Kidney (tissue), 14 donors: ENCODE measurements around the gene PTGR2. TPM values are rescaled to one million over a fixed set of nuclear protein-coding genes. Genes with fewer than 3 reads are reported as not detected.
"Not testable (repeated sequence)": the region's sequence is repeated elsewhere in the genome, so short reads cannot be mapped to it uniquely, and the experiment has no call there.

Experiments
- DNase-seq, 5 donors: peaks; one replicate each; pipeline ENCODE4 v3.0.0-alpha.2; 2013 to 2020
- FAIRE-seq: peaks from 2 replicates; lab custom pipeline; 2012; peaks lifted over from hg19 to GRCh38; lab: Jason Lieb, UNC
- H3K27ac ChIP-seq, 2 donors: one replicate each; pipeline ENCODE4 v1.7.0; 2013; ENCODE audit warnings: low read depth in 2 of 2, low read length in 2 of 2, inconsistent platforms in 1 of 2
- H3K27me3 ChIP-seq: one replicate; pipeline ENCODE4 v1.7.1; 2013; ENCODE audit warnings: low read length, inconsistent platforms; ENCODE audit not compliant: control insufficient read depth, insufficient read depth
- H3K36me3 ChIP-seq, 3 donors: one replicate each; pipeline versions ENCODE4 v1.7.0 to v1.7.1; 2013; ENCODE audit warnings: low read length in 3 of 3, control low read depth in 1 of 3, inconsistent platforms in 1 of 3; ENCODE audit not compliant: insufficient read depth in 3 of 3, control insufficient read depth in 2 of 3
- H3K4me1 ChIP-seq, 3 donors: one replicate each; pipeline versions ENCODE4 v1.7.0 to v1.7.1; 2013; ENCODE audit warnings: low read length in 3 of 3, inconsistent platforms in 1 of 3, low read depth in 1 of 3; ENCODE audit not compliant: control insufficient read depth in 2 of 3, insufficient read depth in 2 of 3
- H3K4me3 ChIP-seq, 3 donors: one replicate each; pipeline versions ENCODE4 v1.7.0 to v1.8.1; 2013; ENCODE audit warnings: low read length in 3 of 3, control low read depth in 1 of 3, inconsistent platforms in 1 of 3
- H3K9ac ChIP-seq, 3 donors: one replicate each; pipeline versions ENCODE4 v1.7.0 to v1.7.1; 2013; ENCODE audit warnings: low read length in 3 of 3, control low read depth in 1 of 3, inconsistent platforms in 1 of 3
- H3K9me3 ChIP-seq, 3 donors: one replicate each; pipeline versions ENCODE4 v1.7.0 to v1.7.1; 2013; ENCODE audit warnings: low read length in 3 of 3, control low read depth in 1 of 3, inconsistent platforms in 1 of 3; ENCODE audit not compliant: control insufficient read depth in 2 of 3, insufficient read depth in 1 of 3
- CTCF ChIP-seq: IDR thresholded peaks from 3 replicates; pipeline ENCODE4 v1.5.1; 2012; ENCODE audit warnings: mild to moderate bottlenecking, moderate library complexity, borderline replicate concordance; ENCODE audit not compliant: insufficient read depth; ENCODE audit errors: extremely low read depth
- intact Hi-C: fragments of 100-400 bp; cut with DNase I; formaldehyde crosslinking; loops from one replicate; pipeline ENCODE4 v1.11.1; 2022
- polyA plus RNA-seq: library from polyadenylated mRNA; stranded (reverse); fragments of 350-450 nt; fragmentation: Illumina TruSeq; extraction: RNeasy Lipid Tissue Mini Kit (QIAGEN cat#74804); gene quantifications from one replicate; pipeline ENCODE4 v1.2.3, GENCODE V29; 2014; ENCODE audit warnings: low read depth, low replicate concordance; ENCODE audit not compliant: insufficient read depth
- total RNA-seq: library from RNA; stranded (reverse); fragmentation: NEBNext Ultra II Directional; extraction: Animal tissue kit (Norgen Biotek cat#: 25700); gene quantifications from one replicate; pipeline ENCODE4 v1.2.1, GENCODE V29; 2021
- donor health status: control.
- donor health status: control.
- donor health status: control.
- donor health status: control.
- donor health status: control.
- donor health status: DM: yes; HTN: yes; CAD: no.
- donor health status: Normal renal cell carcinoma (clear cell type).

The PTGR2 gene
- total and polyA plus RNA-seq, 2 donors from 2014 or later, result 20.5 to 24.4 TPM

GRCh38 chr14:73824536-73824935, 27.1 kb upstream of the PTGR2 start:
- FAIRE-seq (no peak), DNase-seq (no peak)
- H3K4me1 ChIP-seq, result peaks cover 0 to 6% (median 4%) of the 10 kb centered on the region in 3 donors
- no peak overlapping the region for H3K4me3 ChIP-seq
- no peaks in the 10 kb centered on the region for H3K27me3 ChIP-seq
- H3K9me3 ChIP-seq, result no peaks in the 10 kb centered on the region
- intact Hi-C loops, result no loop called here
- no peak overlapping the region for H3K9ac ChIP-seq
- H3K27ac ChIP-seq, result no peak overlapping the region
- no peaks in the 10 kb centered on the region for H3K36me3 ChIP-seq
- TF ChIP-seq CTCF, result no peak

DNA sequence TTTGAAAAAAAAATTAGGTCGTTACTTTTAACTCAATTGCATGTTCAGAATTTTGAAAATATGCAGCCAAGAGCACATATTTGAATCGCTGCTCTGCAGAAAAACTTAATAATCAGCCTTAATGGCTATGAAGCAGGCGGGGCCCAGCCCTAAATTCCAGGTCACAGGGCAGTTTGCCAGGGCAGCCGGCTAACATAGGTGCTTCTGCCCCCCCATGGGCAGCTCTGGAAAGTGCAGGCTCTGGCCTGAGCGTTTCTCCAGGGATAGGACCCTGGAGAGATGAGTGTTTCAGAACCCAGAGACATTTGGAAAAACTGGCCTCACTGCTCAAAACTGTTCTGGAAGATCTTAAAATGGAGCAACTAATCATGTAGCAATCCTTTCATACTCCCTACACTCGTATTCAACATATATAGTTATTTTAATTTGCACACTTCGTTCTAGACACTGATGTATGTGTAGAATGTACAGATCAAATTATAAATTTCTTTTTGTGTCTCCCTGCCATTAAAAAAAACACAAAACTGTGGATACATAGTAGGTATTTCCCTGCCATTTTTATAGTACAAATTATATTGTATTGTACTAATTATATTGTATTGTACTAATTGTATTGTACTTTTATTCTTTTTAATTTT, 26.0 kb upstream of the PTGR2 start:
- intact Hi-C loops, result loop anchor here (5.0 kb wide), 1 partner anchor 98 kb away; no protein-coding TSS in a partner anchor
- H3K27ac ChIP-seq, result peak overlapping the region in 1 of 2 donors; percentile 11
- no peak overlapping the region for H3K4me3 ChIP-seq
- no peaks in the 10 kb centered on the region for H3K9me3 ChIP-seq
- no peaks in the 10 kb centered on the region for H3K27me3 ChIP-seq
- FAIRE-seq (peak; percentile 41), DNase-seq (peak; percentile 77 to 96 (median 86))
- H3K36me3 ChIP-seq, result no peaks in the 10 kb centered on the region
- peaks cover 0 to 10% (median 8%) of the 10 kb centered on the region in 3 donors for H3K4me1 ChIP-seq
- peak; percentile 89 for TF ChIP-seq CTCF
- no peak overlapping the region for H3K9ac ChIP-seq

GRCh38 chr14:73827190-73827589, 24.4 kb upstream of the PTGR2 start:
- intact Hi-C loops, result loop anchor here (5.0 kb wide), 1 partner anchor 100 kb away; no protein-coding TSS in a partner anchor
- not testable (repeated sequence) for H3K4me3 ChIP-seq, FAIRE-seq, H3K27me3 ChIP-seq, H3K36me3 ChIP-seq, H3K9ac ChIP-seq, H3K27ac ChIP-seq, H3K9me3 ChIP-seq, DNase-seq
- peaks cover 0 to 10% (median 8%) of the 10 kb centered on the region in 3 donors for H3K4me1 ChIP-seq

DNA sequence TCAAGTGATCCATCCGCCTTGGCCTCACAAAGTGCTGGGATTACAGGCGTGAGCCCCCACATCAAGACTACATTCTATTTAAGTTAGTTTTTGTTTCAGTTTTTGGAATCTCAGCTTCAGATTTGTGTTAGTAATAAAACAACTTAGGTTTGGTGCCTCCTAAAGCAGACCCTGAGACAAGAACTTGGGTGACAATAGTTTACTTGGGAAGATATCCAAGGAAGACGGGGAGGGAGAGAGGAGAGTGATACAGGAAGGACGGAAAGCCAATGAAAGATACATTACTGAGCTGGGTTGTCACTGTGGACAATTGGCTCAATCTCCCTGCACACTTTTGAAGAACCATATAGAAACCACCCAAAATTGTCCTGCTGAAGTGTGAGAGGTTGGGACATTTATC, 22.6 kb upstream of the PTGR2 start:
- no peaks in the 10 kb centered on the region for H3K27me3 ChIP-seq
- DNase-seq, result peak in 1 of 5 donors; percentile 51
- H3K9me3 ChIP-seq, result no peaks in the 10 kb centered on the region
- H3K9ac ChIP-seq, result peak overlapping the region in 1 of 3 donors; percentile 27
- H3K36me3 ChIP-seq, result no peaks in the 10 kb centered on the region
- peak overlapping the region; percentile 45 to 69 for H3K27ac ChIP-seq
- no peak for FAIRE-seq
- no peak for TF ChIP-seq CTCF
- peak overlapping the region in 1 of 3 donors; percentile 42 for H3K4me3 ChIP-seq
- H3K4me1 ChIP-seq, result peaks cover 0 to 21% (median 10%) of the 10 kb centered on the region in 3 donors
- intact Hi-C loops, result loop anchor here (5.0 kb wide), 1 partner anchor 102 kb away; no protein-coding TSS in a partner anchor
